GM21423 (cell line): Measurements from ENCODE around the gene CABP7.

Experiments
- ATAC-seq: cut with Tn5 transposase; IDR thresholded peaks from one replicate; pipeline ENCODE4 v1.9.1; 2021; ENCODE audit warnings: mild to moderate bottlenecking, moderate library complexity; ENCODE audit not compliant: unreplicated experiment

CABP7 gene

DNA sequence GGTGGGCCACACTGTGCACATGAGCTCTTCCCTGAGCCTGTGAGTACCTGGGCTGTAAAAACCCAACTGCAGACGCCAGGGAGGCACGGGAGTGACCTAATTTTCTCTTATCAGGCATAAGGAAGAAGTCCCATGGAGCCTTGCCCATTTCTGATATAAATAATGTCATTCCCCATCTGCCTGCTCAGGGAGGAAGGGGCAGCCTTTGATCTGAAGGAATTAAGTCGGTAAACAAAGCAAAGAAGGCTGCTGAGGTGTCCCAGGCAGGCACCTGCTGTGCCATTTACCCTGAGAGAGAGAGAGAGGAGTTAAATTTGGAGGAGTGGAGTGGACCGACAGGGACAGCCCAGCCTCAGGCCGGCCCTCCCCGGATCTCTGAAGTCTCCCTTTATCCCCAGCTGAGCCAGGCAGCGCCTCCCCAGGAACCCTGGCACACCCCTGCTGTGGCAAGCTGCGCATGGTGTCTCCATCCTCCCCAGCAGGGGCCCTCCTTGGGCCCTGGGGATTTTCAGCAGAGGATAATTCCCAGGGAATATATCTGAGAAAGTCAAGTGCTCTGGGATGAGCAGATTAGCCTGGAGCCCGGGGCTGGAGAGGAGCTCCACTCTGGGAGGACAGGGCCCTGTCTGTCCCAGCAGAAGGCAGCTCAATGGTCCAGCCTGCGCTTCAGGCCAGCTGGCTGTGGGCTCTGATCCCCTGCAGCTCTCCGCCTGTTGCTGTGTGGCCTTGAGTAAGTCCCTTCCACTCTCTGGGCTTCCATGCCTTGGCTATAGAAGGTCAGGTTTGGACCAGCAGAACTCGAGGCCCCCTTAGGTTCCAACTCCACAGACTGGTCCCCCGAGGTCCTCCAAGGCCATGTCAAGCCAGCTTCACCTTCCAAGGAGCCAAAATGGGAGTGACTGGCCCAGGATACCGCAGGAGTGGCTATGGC, 17.5 kb upstream of the CABP7 start:
- no peak for ATAC-seq

DNA sequence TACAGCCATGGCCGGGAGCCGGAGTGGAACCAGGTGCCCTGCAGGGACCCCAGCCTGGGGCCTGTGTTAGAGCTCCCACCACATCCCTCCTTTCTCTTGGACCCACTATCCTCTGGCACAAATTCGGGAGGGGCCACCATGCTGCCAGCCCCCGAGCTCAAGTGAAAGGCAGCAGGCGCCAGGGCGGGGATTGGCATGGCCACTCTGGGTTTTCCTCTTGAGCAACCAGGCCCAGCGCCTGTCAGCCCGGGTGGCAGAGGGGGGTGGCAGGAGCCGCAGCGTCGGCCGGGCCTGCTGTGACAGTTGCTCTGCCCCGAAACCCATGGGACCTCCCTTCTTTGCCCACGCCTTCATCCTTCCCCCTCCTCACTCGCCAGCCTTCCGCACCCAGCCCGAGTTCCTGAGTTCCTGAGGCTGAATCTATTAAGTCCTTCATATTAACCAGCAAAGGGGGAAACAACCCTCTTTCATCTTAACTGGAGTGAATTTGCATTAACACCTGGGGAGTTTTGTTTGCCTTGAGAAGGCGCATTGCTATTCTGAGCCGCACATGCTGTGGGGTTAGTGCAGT, 16.8 kb upstream of the CABP7 start:
- no peak for ATAC-seq

DNA sequence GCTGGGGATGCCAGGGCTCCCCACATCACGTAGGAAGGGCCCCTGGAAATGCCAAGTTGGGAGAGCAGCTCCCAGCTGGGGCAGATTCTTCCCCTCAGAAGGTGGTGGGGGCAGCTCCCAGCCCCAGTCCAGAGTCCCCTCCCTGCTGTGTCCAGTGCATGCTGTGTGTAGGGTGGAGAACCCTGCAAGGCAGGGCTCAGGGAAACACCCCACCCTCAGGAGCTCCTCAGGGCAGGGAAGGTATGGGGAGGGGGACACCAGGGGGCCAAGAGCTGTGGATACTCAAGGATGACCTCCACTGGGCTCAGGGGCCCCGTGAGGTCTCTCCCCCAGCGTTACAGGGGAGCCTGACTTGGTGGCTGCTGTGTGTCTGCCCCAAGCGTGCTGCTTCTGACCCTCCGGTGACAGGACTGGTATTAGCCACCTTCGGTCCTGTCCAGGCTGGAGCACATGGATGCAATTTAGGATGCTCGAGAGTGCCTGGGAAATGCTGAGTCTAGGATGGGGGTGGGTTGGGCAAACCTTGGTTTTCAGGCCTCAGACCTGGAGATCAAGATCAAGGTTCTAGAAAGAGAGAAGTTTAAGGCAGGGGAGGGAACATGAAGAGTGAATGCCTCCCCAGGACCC, 16.1 kb upstream of the CABP7 start:
- no peak for ATAC-seq

DNA sequence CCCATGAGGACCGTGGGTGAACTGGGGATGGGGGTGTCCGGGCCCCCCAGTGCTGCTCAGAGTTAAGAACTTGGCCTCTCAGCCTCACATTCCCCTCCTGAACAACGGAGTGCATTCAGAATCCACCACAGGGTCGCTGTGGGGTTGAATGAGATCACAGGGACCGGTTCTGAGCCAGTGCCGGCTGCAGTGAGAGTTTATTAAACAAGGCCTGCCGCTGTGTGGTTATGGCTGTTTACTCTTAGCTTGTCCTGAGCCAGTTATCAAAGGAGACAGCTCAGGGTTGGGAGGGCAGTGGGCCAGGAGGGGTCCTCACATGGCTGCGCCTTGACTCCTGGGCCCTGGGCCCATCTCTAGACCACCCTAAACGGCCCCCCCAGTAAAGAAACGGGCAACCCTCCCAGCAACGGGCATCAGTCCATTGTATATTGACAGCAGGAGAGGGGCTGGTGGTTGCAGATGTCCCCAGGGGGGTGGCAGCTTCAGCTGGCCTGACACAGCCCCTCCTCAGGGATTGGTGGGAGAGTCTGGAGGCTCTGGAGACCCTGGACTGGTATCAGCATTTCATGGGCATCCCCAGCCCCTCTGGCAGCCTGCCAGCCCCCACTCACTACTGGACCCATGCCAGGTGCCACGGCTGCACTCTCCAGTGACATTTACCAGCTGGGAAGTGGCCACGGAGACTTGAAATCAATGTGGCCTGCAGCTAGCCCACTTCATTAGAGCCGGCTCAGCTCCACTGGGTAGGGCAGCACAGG, 15.1 kb upstream of the CABP7 start:
- no peak for ATAC-seq

DNA sequence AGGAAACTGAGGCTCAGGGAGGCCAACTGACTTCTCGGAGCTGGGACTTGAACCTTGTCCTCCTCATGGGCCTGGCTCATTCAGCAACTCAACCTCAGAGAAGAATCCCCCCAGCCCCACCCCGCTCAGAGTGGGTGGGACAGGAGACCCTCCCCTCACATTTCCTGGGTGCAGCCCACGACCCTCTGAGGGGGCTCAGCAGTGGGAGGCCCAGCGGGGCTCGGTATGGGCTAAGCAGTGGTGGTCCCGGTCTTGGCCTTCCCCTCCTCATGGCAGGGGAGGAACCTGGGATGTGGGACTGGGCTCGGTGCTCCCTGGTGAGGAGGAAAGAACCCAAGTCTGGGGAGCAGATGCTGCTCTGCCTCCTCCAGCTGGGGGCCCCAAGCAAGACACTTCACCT, 14.2 kb upstream of the CABP7 start:
- no peak for ATAC-seq

DNA sequence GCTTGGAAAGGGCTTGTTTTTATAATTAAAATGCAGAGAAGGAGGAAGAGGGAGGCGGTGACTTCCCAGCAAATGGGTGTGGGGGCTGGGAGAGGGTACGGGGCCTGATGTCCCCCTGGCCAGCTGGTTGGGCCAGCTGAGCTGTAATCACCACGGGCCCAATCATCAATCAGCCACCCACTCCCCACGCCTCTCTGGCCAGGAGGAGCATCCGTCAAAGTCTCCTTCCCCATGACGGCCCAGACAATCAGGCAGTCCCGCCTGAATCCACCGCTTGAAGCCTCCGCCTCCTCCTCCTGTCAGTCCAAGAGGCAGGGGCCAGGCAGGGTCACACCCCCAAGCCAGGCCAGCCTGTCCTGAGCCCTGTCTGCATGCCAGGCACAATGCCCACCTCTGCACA, 13.3 kb upstream of the CABP7 start:
- no peak for ATAC-seq

DNA sequence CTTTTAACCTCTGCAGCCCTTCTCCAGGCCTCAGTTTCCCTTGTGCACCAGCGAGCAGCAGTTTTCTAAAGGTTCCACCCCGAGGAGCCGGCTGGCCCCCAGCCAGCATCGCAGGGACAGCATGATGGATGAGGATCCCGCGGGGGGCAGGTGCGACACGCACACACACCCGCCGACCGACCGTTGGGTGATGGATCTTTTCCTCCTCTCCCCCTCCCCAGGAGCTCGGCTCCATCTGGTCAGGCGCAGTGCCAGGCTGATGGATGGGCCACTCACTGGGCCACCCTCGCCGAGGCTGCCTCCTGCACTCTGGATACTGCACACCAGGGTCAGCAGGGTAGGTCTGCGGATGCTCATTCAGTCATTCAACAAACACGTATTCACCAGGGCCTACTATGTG, 12.8 kb upstream of the CABP7 start:
- ATAC-seq = no peak

DNA sequence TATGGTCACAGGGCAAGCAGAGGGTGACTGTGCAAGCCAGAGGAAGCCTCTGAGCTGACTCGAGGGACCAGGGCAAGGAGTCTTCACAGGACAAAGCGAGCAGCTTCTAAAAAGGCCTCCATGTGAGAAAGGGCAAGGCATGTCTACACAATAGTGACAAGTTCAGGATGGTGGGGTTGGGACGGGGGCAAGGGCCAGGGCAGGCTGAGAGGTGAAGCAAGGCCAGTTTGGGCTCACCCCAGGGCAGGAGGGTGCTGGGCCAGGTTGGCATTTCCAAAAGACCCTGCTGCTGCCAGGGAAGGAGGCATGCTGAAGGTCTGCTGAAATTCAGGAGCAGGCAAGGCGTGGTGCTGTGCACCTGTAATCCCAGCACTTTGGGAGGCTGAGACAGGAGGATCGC, 12.3 kb upstream of the CABP7 start:
- no peak for ATAC-seq

DNA sequence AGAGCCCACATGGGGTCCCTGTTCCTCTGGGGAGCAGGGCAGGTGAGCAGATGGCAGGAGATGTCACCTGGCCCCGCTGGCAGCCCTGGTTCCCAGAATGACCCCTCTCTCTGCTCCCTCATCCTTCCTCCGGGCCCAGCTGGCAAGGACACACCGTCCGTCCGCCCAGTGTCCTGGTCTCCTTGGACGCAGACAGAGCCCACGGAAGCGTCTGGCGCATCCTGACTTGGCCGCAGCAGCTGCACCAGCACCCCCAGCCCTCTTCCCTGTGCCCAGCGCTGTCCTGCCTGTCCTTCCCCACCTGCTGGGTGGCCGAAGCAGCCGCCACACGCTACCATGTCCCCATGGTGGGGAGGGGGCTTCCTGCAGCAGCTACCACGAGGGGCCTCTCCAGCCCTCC, 9.6 kb upstream of the CABP7 start:
- ATAC-seq = no peak

DNA sequence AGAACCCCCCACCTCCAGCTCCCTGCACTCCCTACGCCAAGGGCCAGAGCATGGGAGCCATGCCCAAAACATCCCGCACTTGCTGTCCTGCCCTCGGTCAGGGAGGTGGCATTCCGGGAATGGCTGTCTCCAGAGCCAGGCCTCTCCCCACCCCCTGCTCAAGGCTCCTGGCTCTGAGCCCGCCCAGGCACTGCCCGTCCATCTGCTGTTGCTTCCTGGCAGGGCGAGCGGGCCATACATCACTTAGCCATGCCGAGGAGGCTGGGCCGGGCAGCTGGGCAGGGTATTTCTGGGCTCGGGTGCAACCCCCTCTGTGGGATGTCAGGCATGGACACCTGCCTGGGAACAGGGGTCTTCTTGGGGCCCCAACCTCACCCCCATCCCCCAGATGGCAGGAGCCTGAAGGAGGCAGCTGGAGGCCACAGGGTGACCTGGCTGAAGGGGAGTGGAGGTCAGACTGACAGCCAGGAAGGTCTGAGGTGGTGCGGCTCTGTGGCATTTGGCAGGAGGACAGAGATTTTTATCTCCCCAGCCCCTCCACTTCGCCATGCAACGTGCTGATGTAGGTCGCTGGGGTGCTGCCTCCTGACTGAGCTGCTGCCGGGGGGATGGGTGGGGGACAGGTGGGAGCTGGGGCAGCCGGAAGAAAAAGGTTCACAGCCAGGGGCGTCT, 8.7 kb upstream of the CABP7 start:
- no peak for ATAC-seq

DNA sequence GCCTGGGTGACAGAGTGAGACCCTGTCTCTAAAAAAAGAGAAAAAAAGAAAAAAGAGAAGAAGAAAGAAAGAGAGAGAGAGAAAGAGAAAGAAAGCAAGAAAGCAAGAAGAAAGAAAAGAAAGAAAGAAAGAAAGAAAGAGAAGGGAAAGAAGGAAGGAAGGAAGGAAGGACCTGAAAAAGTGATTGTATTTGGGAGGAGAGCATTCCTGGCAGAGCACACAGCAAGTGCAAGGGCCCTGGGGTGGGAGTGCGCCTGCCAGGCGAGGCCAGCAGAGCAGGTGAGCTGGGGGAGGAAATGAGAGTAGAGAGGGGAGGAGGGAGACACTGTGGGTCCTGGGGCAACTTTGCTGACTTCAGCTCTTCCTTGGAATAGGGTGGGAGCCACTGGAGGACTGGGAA, 7.7 kb upstream of the CABP7 start:
- ATAC-seq = no peak

DNA sequence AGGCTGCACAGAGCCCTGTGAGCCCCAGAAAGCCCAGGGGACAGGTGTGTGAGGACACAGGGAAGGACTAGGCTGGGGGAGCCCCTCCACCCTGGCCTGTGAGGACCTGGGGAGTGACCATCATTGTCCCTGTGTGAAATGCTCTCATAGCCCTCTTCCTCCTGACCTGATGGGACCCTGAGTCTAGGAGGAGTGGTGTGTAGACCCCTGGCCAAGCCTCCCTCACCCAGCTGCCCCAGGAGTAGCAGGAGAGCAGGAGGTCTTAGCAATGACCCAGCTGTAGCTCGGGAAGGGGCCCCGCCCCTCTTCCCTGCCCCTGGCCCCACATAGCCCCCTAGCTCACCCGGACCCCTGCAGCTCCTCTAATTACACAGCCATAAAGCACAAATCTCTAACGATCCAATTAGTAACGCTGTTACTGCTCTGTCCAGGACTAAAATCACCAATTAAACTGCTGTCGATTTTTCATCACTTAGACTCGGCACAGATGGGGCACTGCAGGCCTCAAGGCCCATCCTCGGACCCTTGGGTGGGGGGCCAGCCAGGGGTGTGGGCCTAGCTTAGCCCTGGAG, 6.6 kb upstream of the CABP7 start:
- no peak for ATAC-seq

DNA sequence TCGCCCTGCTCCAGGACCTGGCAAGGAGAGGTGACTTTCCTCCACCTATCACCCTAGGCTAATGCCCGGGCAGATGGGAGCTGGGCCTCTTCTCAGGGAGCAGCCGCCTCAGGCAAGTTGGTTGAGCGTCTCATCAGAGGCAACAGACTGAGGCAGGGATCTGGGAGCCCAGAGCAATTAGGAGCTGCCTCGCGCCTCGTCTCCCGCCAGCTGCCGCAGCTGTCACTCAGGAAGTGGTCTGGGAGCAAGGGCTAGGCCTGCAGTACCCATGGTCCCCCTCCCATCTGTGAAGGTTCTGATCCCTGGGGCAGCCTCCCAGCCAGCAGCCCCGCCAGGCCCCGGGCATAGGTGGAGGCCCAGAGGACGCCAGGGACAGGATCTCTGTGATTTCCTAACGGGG, 4.6 kb upstream of the CABP7 start:
- no peak for ATAC-seq

DNA sequence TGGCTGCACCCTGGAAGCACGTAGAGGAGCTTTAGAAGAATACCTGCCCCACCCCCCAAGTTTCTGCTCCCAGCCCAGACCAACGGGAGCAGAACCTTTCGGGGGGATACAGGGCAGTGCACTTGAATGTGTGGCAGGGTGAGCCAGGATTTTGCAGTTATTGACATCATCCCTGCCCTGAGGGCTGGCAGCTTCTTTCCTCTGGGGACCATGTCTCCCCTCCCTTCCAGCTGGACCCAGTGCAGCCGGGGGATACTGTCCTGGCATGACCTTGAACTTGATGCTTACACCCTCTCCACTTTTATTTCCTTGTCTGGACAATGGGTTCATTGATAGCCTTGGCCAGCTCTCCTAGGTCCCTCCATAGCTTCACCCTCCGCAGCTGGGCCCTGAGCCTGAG, 4.1 kb upstream of the CABP7 start:
- no peak for ATAC-seq

DNA sequence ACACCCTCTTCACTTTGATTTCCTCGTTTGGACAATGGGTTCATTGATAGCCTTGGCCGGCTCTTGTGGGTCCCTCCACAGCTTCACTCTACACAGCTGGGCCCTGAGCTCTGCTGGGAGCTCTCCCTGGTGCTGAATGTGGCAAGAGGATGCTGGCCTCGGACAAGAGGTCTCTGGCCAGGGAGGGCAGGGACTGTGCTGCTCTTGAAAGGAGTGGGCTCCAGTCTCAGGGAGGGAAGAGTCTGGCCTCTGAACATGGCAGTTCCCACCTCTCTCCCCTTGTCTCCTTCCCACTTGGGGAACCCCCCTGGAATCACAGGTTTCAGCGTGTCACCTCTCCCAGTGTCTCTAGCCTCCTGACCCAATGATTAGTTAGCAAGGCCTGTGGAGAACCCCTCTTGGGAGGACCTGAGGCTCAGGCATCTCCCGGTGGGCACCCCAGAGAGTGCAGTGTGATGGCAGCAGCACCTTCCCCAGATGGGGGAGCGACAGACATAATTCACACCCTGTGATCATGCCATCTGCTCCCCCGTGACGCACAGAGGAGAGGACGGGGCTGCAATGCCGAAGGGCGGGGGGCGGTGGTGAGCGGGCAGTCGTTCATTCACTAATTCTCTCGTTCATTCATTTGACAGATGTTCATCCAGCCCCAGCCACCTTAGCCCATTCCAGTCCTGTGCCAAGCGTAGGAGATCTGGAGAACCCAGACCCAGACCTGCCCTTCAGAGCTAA, 2.8 kb upstream of the CABP7 start:
- no peak for ATAC-seq

DNA sequence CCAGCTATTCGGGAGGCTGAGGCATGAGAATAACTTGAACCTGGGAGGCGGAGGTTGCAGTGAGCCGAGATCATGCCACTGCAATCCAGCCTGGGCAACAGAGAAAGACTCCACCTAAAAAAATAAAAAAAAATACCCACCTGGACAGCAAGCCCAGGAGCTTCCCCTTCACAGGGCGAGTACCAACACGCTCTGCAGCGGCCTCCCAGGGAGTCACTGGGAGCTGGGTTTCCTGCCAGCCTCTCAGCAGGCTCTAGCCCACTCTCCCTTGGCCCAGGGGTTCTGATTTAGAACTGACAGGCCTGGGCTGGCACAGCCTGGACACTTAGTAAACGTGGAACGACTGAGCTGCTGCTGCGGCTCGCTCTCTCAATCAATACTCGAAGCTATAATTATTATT, 2.0 kb upstream of the CABP7 start:
- ATAC-seq = no peak

DNA sequence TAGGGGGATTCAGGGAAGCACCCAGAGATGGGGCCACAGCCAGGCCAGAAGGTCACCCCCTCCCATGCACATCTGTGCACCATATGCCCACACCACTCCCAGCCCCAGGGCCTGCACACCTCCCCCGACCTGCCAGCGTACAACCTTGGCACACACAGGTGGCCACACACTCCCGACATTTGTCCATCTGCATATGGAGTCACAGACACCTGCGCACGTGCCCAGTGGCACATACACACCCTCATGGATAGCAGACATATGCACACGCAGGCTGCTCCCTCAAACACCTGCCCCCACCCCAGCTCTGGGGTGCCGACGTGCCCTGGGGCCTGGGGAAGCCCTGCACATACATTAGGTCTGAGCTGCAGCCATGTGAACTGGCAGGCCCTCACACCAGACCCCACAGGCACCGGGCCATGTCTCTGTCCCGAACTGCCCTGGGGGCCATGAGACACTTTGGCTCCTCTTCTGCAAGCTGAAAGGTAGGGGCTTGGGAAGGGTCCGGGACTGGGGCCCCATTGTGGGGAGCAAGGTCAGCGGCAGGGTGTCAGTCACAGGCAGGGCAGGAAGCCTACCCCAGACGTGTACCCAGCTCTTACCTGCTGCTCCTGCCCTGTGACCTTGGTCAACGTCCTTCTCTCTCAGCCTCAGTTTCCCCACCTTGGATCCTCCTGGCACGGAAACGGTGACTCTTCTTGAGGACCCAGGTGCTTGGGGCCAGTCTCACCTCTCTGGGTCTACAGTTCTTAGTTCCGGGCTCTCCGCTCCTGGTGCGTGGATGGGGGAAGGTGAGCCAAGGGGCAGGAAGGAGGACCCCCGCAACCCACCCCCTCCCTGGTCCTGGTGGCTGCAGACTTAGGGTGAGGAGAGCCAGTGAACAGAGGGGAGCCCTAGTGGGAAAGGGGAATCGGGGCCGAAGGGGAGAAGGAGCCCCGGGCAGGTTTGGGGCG, 579 bp upstream of the CABP7 start:
- ATAC-seq = no peak

DNA sequence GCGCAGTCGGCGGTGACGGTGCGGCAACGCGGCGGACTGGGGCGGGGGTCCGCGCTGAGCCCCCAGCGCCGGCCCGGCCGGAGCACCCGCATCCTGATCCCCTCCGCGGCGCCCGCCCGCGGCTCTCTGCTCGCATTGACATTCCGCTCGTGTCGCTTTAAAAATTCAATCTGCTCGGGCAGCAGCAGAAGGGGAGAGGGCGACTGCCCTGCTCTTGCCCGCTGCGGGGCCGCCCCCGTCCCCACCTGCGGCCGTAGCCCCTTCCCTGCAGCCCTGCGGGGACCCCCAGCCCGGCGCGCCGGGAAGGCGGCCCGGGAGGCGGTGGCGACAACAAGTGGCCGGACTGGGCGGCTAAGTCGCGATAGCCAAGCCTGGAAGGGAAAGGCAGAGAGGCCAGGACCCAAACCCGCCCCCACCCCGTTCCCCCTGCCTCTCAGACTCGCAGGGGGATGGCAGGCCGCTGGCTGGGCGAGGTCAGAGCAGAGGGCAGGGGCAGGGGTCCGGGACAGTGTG, 1.1 kb downstream of the CABP7 start:
- no peak for ATAC-seq

DNA sequence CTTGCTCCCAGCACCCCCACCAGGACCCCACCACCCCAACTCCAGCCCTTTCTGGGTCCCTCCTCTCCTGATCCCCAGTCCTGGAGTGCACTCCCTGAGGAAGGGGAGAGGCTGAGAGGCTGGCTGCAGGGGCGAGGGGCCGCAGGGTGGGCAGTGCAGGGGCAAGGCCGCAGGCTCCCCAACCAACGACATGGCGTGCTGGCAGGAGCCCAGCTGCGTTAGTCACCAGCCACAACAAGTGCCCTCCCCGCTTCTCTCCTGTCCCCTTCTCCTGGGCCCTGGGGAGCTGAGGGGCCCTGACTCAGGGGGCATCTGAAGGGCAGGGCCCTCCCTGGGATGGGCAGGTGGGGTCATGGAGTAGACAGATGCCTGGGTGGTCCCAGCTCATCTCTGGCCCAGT, 2.3 kb downstream of the CABP7 start:
- no peak for ATAC-seq
